Dedifferentiated amniotic fluid mesenchymal stem cell (primary cell): ENCODE data around the gene DNAAF5.
"Not testable (repeated sequence)": the region's sequence is repeated elsewhere in the genome, so short reads cannot be mapped to it uniquely, and the experiment has no call there.

Experiments used
- DNase-seq: peaks from one replicate; pipeline ENCODE4 v3.0.0-alpha.2; 2016; ENCODE audit errors: extremely low spot score

DNAAF5 gene

GRCh38 chr7:730501-731439, 4.3 kb downstream of the DNAAF5 start:
- DNase-seq = no peak

DNA sequence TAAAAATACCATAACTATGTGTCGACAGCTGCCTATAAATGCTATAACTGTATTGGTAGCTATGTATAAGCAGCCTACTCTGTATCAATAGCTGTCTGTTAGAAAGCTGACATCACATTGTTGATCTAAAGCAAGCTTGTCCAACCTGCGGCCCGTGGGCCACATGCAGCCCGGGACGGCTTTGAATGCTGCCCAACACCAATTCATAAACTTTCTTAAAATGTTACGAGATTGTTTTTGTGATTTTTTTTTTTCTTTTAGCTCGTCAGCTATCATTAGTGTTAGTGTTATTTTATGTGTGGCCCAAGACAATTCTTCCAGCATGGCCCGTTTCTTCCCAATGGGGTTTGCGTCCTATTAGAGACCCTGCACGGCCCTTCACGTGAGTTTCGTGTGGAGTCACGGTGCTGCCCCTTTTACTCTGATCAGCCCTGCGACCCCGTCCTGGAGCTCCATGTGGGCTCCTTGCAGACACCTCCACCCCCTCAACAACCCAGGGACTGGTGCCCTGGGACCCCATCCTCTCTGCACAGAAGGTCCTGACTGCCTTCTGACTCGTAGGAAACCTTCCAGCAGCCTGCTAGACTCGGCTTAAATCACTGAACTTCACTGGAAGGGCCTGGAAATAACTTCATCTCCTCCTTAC, 5.1 kb downstream of the DNAAF5 start:
- DNase-seq = no peak

DNA sequence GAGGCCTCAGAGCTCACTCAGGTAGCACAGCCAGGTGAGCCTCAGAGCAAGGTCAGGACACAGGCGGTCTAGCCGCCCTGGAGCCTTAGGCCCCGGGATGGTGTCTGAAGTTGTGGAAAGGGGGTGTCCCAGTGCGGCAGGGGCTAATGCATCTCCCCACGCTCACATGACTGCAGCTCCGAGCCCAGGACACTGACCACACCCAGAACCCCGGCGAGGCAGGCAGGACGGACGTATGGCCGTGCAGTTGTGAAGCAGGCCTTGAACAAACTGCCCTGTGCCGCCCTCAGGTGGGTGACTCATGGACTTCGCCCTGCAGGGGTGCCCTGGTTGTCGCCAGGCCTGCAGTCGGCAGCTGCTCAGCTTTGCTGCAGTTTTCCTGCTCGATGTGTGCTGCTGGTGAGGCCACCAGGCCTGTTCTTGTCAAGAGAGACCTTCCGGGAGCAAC, 5.6 kb downstream of the DNAAF5 start:
- DNase-seq = no peak

GRCh38 chr7:732556-732955, 6.1 kb downstream of the DNAAF5 start:
- no peak for DNase-seq

DNA sequence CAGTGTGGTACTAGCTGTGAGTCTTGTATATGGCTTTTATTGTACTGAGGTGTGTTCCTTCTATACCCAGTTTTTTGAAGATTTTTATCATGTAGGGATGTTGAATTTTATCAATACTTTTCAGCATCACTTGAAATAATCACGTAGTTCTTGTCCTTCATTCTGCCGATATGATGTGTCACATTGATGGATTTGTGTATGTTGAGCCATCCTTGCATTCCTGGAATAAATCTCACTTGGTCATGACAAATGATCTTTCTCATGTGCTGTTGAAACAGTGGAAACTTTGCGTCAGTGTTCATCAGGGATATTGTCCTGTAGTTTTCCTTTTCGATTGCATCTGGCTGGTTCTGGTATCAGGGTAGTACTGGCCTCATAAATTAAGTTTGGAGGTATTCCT, 7.7 kb downstream of the DNAAF5 start:
- no peak for DNase-seq

- DNase-seq = no peak
These were observed 8.3 kb downstream of the DNAAF5 start for GRCh38 chr7:734808-735207.

- no peak for DNase-seq
These were observed 11.7 kb downstream of the DNAAF5 start for GRCh38 chr7:738241-738640.

GRCh38 chr7:738723-739454, 12.4 kb downstream of the DNAAF5 start:
- no peak for DNase-seq

DNA sequence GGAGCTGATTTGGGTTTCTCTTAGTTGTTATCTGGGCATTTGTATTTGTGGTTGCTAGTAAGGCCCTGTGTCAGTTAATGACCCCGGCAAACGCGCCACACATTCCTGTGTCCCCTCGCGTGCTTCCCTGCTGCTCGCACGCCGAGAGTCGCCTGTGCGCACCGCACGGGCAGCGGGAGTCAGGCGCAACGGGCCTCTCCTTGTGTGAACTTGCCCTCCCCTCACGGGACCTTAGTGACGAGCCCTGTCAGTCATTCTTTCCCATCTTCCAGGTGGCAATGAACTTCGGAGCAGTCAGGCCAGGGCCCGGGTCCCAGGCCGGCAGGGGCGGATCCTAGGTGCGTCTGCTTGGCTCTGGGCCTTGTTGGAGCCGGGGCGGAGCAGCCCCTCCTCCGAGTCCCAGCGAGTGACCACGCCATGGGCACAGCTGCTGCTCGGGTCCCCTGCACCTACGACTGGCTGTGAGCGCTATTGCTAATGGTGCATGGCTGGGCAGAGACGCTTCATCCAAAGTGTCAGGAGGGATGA, 13.0 kb downstream of the DNAAF5 start:
- DNase-seq = no peak

DNA sequence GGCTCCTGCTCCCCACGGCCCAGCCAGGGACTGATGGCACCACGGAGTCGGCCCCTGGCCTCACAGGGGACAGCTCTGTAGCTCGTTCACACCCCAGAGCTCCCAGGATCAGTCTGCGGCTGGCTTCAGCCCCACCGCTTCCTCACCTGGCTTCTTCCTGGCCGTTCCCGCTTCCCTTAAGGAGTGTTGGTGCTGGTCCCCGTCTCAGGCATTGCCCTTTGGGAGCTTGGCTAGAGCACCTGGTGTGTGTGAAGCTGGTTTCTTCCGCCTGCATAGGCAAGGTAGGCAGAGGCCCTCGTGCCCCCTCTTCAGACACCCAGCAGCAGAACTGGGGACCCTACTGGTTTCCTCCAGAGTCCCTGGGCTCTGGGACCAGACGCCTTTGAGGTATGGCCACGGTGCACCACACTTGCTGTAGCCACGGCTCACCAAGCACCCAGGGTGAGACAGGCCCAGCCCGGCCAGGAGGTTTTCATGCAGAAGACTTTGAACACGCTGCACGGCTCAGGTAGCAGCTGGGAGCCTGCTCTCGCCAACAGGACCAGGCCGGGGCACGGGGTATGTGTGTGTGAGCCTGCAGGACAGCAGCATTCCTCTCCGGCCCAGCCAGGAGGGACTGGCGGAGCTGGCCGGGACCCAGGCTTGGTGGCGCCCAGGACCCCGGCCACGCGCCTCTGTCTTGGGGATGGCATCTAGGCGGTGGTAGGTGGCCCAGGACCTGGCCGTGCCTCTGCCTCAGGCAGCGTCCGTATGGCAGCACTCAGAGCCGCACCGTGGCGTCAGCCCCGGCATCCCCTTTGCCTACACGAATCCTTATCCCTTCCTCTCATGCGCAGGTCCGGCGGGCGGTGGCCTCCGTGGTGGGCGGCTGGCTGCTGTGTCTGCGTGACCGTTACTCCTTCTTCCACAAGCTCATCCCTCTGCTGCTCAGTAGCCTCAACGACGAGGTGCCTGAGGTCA, 13.8 kb downstream of the DNAAF5 start:
- DNase-seq = no peak

- DNase-seq = no peak
These were observed 14.7 kb downstream of the DNAAF5 start for GRCh38 chr7:741191-741671.

GRCh38 chr7:741850-742249, 15.4 kb downstream of the DNAAF5 start:
- DNase-seq = no peak

- DNase-seq = no peak
These were observed 16.3 kb downstream of the DNAAF5 start for GRCh38 chr7:742791-743190.

DNA sequence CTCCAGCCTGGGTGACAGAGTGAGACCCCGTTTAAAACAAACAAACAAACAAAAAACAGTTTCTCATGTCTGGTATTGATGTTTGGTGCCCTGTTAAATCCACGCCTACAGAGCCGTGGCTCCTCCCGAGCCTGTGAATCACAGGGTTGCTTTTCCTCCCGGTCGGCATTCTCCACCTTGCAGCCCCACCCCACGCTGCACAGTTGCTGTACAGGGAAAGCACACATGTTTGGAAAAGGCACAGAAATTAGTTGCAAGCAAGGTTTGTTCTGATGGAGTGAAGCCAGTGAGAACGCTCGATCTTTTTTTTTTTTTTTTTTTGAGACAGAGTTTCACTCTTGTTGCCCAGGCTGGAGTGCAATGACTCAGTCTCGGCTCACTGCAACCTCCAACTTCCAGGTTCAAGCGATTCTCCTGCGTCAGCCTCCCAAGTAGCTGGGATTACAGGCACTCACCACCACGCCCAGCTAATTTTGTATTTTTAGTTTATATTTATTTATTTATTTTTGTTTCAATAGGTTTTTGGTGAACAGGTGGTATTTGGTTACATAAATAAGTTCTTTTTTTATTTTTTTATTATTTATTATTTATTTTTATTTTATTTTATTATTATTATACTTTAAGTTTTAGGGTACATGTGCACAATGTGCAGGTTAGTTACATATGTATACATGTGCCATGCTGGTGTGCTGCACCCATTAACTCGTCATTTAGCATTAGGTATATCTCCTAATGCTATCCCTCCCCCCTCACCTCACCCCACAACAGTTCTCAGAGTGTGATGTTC, 17.0 kb downstream of the DNAAF5 start:
- DNase-seq = not testable (repeated sequence)

DNA sequence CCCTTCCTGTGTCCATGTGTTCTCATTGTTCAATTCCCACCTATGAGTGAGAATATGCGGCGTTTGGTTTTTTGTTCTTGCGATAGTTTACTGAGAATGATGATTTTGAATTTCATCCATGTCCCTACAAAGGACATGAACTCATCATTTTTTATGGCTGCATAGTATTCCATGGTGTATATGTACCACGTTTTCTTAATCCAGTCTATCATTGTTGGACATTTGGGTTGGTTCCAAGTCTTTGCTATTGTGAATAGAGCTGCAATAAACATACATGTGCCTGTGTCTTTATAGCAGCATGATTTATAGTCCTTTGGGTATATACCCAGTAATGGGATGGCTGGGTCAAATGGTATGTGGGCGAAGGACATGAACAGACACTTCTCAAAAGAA, 17.6 kb downstream of the DNAAF5 start:
- DNase-seq = not testable (repeated sequence)

GRCh38 chr7:744854-745430, 18.4 kb downstream of the DNAAF5 start:
- DNase-seq = no peak

DNA sequence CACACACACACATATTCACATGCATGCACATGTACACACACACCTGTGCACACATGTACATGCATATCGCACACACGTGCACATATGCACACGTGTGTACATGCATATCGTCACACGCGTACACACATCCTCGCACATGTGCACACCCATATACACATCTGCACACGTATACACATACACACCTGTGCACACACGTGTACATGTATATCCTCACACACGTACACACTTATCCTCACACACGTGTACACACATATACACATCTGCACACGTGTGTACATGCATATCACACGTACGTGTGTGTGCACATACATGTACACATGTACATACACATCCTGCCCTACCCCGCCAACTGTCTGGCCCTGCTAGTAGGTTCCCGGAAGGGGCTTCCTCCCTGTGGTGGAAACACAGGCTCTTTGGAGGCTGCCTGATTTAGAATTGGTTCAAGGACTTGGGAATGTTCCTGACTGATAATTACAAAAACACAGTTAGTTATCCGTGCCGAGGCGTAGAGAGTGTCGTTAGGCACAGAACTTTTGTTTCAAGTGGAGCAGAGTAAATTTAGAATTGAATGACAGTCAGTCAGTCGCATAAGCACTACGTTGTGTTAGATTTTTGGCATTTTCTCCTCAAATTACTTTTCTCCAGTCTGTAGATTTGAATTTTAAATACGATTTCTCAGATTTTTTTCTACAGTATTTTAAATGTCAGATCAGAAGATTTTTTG, 19.1 kb downstream of the DNAAF5 start:
- DNase-seq = no peak

DNA sequence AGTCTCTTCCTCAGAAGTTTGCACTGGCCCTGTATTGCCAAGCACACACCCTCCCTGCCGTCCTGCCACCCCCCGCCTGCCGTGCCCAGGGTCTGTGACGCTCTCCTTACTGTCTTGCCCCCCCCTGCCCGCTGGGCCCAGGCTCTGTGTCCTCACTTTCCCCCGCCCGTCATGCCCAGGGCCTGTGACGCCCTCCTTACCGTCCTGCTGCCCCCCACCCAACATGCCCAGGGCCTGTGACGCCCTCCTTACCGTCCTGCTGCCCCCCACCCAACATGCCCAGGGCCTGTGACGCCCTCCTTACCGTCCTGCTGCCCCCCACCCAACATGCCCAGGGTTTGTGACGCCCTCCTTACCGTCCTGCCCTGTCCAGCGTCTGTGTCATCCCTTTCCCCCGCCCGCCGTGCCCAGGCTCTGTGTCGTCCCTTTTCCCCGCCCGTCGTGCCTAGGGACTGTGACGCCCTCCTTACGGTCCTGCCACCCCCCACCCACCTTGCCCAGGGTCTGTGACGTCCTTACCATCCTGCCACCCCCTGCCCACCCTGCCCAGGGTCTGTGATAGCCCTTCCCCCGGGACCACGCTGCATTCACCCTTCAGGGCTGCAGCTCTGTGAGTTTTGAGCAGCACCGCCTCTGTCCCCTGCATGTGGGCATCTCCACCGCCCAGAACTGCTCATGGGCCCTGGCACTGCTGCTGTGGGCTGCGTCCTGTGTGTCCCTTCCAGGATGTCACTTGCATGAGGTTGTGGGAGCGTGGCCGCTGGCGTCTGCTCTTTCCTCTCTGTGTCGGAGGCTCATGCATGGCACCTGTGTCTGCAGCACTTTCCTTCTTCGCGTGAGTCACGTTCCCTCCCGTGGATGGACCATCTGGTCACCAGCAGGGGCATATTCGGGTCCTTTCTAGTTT, 19.9 kb downstream of the DNAAF5 start:
- DNase-seq = no peak
